K562 treated with DMSO at 1 percent for 48 hours (cell line): Measurements from ENCODE around the gene DNAAF5. TPM values are rescaled to one million over a fixed set of nuclear protein-coding genes. Genes with fewer than 3 reads are reported as not detected.

Source experiments
- total RNA-seq: library from RNA; unstranded; fragments of 300-600 nt; gene quantifications from 2 replicates; pipeline ENCODE4 v1.2.3, GENCODE V29; 2022; ENCODE audit warnings: low replicate concordance; ENCODE audit errors: extremely low read depth

The DNAAF5 gene
- not detected in 2 replicates for total RNA-seq

GRCh38 chr7:726084-726853 is at the start of gene DNAAF5:
TSS of gene DNAAF5 (plus strand) at chr7:726699. CDS start at chr7:726721, 22 bp downstream.

GRCh38 chr7:727104-727805 is 756 bp downstream of the DNAAF5 start, which contains the start of gene PRKAR1B:
TSS of gene PRKAR1B (minus strand) at chr7:727281. CDS start at chr7:711505, 15,776 bp downstream.

GRCh38 chr7:832167-832967 is 105.9 kb downstream of the DNAAF5 start, which contains the start of gene SUN1:
TSS of gene SUN1 (plus strand) at chr7:832476. CDS start at chr7:832525, 49 bp downstream.

Other genes starting within 250 kb of the DNAAF5 start
- gene PDGFA, start 206.9 kb upstream of the DNAAF5 start, total RNA-seq = not detected in 2 replicates
- not detected in 2 replicates for gene PRKAR1B, start 582 bp downstream of the DNAAF5 start, total RNA-seq
- gene SUN1, start 105.8 kb downstream of the DNAAF5 start, total RNA-seq = not detected in 2 replicates
- not detected in 2 replicates for gene GET4, start 149.9 kb downstream of the DNAAF5 start, total RNA-seq
- gene ADAP1, start 228.0 kb downstream of the DNAAF5 start, total RNA-seq = not detected in 2 replicates
- not detected in 2 replicates for gene COX19, start 248.8 kb downstream of the DNAAF5 start, total RNA-seq